PC-9 (cell line): ENCODE results near the gene VANGL2. TPM values are rescaled to one million over a fixed set of nuclear protein-coding genes. Genes with fewer than 3 reads are reported as not detected.

Source experiments
- BruUV-seq: library from RNA; stranded (reverse); fragments of 400-500 nt; replicated peaks from 2 replicates; lab custom pipeline; 2021; lab: Mats Ljungman, UMichigan
- CTCF ChIA-PET: fragments of 300-600 bp; sonication (Branson Sonifier 250); formaldehyde crosslinking; loops from one replicate; lab custom pipeline; 2022; ENCODE audit warnings: antibody characterized with exemption; lab: Charles Lee
- POLR2A ChIA-PET: fragments of 300-600 bp; sonication (Branson Sonifier 250); formaldehyde crosslinking; loops from one replicate; lab custom pipeline; 2022; ENCODE audit warnings: antibody characterized with exemption; ENCODE audit not compliant: unreplicated experiment; lab: Charles Lee
- DNase-seq, 2 experiments: peaks; one replicate each; pipeline versions ENCODE4 v3.0.0 to v3.0.0-alpha.2; 2015 to 2022; ENCODE audit warnings: mixed read lengths in 1 of 2
- H2AFZ ChIP-seq: fragments of 200-600 bp; sonication (generic); 2 replicates; pipeline ENCODE4 v1.8.1; 2017; ENCODE audit warnings: antibody characterized with exemption
- H3F3A ChIP-seq: fragments of 200-600 bp; sonication (generic); 2 replicates; pipeline ENCODE4 v1.8.1; 2017; ENCODE audit warnings: antibody characterized with exemption, mild to moderate bottlenecking, low read depth; ENCODE audit not compliant: insufficient read depth
- H3K27ac ChIP-seq: fragments of 200-600 bp; sonication (generic); 2 replicates; pipeline ENCODE4 v1.6.1; 2016; ENCODE audit warnings: mixed run types
- H3K27me3 ChIP-seq: fragments of 200-600 bp; sonication (generic); 2 replicates; pipeline ENCODE4 v1.6.1; 2016; ENCODE audit warnings: low read depth, mixed run types; ENCODE audit not compliant: insufficient read depth
- H3K36me3 ChIP-seq: fragments of 200-600 bp; sonication (generic); 2 replicates; pipeline ENCODE4 v1.6.1; 2016; ENCODE audit warnings: low read depth, mixed run types
- H3K4me1 ChIP-seq: fragments of 200-600 bp; sonication (generic); replicated peaks from 2 replicates; pipeline ENCODE4 v1.6.1; 2016; ENCODE audit warnings: mixed run types; ENCODE audit not compliant: insufficient read depth
- H3K4me2 ChIP-seq: fragments of 200-600 bp; sonication (generic); 2 replicates; pipeline ENCODE4 v1.6.1; 2017; ENCODE audit warnings: mixed run types
- H3K4me3 ChIP-seq: fragments of 200-600 bp; sonication (generic); 2 replicates; pipeline ENCODE4 v1.6.1; 2016; ENCODE audit warnings: mixed run types
- H3K79me2 ChIP-seq: fragments of 200-600 bp; sonication (generic); 2 replicates; pipeline ENCODE4 v1.6.1; 2017; ENCODE audit warnings: low read depth, mixed run types
- H3K9me2 ChIP-seq: fragments of 200-600 bp; sonication (generic); 2 replicates; pipeline ENCODE4 v1.8.1; 2017; ENCODE audit warnings: mild to moderate bottlenecking; ENCODE audit not compliant: insufficient read depth
- H3K9me3 ChIP-seq: fragments of 200-600 bp; sonication (generic); 2 replicates; pipeline ENCODE4 v1.8.1; 2016; ENCODE audit warnings: low read depth; ENCODE audit not compliant: insufficient read depth
- H4K20me1 ChIP-seq: fragments of 200-600 bp; sonication (generic); 2 replicates; pipeline ENCODE4 v1.8.1; 2017; ENCODE audit not compliant: insufficient read depth
- EZH2 ChIP-seq: fragments of 200-600 bp; sonication (generic); IDR thresholded peaks from 2 replicates; pipeline ENCODE4 v1.8.0; 2017; ENCODE audit warnings: antibody characterized with exemption, low read depth
- intact Hi-C: fragments of 100-400 bp; cut with micrococcal nuclease; formaldehyde crosslinking; loops from one replicate; pipeline ENCODE4 v1.10.0; 2022; ENCODE audit not compliant: unreplicated experiment
- total RNA-seq: library from RNA; stranded (reverse); gene quantifications from 2 replicates; pipeline ENCODE4 v1.2.3, GENCODE V29; 2021
- TF ChIP-seq, protein P1 (sequence below): fragments of 200-600 bp; sonication (generic); conservative IDR thresholded peaks from 2 replicates; pipeline ENCODE4 v1.6.1; 2017; ENCODE audit warnings: mixed run types, antibody characterized with exemption, mild to moderate bottlenecking, moderate library complexity

Gene VANGL2
- total RNA-seq, 1 experiment from 2014 or later: 12.4 TPM

- Histone ChIP-seq H3K27me3 (no peaks in the 10 kb centered on the region), H4K20me1 (no peaks in the 10 kb centered on the region), H3K4me3 (no peak overlapping the region), H3F3A (no peaks in the 10 kb centered on the region), H3K36me3 (no peaks in the 10 kb centered on the region), H3K9me3 (no peaks in the 10 kb centered on the region), H3K79me2 (no peaks in the 10 kb centered on the region), H2AFZ (no peak overlapping the region), H3K4me1 (no peaks in the 10 kb centered on the region), H3K9me2 (no peaks in the 10 kb centered on the region), H3K27ac (no peak overlapping the region), H3K4me2 (no peak overlapping the region)
- ChIA-PET POLR2A (no interaction called here), CTCF (no interaction called here)
- intact Hi-C loops: no loop called here
- no peak for TF ChIP-seq EZH2
- TF ChIP-seq, protein P1, sequence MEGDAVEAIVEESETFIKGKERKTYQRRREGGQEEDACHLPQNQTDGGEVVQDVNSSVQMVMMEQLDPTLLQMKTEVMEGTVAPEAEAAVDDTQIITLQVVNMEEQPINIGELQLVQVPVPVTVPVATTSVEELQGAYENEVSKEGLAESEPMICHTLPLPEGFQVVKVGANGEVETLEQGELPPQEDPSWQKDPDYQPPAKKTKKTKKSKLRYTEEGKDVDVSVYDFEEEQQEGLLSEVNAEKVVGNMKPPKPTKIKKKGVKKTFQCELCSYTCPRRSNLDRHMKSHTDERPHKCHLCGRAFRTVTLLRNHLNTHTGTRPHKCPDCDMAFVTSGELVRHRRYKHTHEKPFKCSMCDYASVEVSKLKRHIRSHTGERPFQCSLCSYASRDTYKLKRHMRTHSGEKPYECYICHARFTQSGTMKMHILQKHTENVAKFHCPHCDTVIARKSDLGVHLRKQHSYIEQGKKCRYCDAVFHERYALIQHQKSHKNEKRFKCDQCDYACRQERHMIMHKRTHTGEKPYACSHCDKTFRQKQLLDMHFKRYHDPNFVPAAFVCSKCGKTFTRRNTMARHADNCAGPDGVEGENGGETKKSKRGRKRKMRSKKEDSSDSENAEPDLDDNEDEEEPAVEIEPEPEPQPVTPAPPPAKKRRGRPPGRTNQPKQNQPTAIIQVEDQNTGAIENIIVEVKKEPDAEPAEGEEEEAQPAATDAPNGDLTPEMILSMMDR: no peak
- no TSS peak for BruUV-seq
- no peak for DNase-seq
Observed at GRCh38 chr1:160420881-160421842, 20.8 kb downstream of the VANGL2 start.

- CTCF ChIA-PET: no interaction called here
- no peak overlapping the region for H2AFZ ChIP-seq
- no peaks in the 10 kb centered on the region for H3K4me1 ChIP-seq
- no peaks in the 10 kb centered on the region for H3K27me3 ChIP-seq
- H3K36me3 ChIP-seq: no peaks in the 10 kb centered on the region
- POLR2A ChIA-PET: no interaction called here
- no peak for DNase-seq
- TF ChIP-seq EZH2: no peak
- TF ChIP-seq, protein P1: no peak
- no peaks in the 10 kb centered on the region for H3K79me2 ChIP-seq
- intact Hi-C loops: no loop called here
- H3K27ac ChIP-seq: no peak overlapping the region
- H3K9me2 ChIP-seq: no peaks in the 10 kb centered on the region
- no peak overlapping the region for H3K4me2 ChIP-seq
- no peaks in the 10 kb centered on the region for H3F3A ChIP-seq
- BruUV-seq: no TSS peak
- no peaks in the 10 kb centered on the region for H3K9me3 ChIP-seq
- H3K4me3 ChIP-seq: no peak overlapping the region
- no peaks in the 10 kb centered on the region for H4K20me1 ChIP-seq
Observed at GRCh38 chr1:160421881-160422280, 21.5 kb downstream of the VANGL2 start.

DNA sequence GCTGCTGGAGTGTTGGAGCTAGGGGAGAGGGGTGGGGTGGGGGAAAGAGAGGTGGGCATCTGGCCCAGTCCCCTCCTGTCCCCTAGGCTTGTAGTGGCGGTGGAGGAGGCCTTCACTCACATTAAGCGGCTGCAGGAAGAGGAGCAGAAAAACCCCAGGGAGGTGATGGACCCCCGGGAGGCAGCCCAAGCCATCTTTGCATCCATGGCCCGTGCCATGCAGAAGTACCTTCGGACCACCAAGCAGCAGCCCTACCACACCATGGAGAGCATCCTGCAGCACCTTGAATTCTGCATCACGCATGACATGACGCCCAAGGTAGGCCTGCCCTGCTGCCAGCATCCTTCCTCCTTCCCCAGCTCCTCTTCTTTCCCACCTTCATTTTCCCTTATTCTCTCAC lies 23.6 kb downstream of the VANGL2 start:
- TF ChIP-seq EZH2: no peak
- TF ChIP-seq, protein P1: no peak
- Histone ChIP-seq H3K27me3 (no peaks in the 10 kb centered on the region), H4K20me1 (no peaks in the 10 kb centered on the region), H3K36me3 (no peaks in the 10 kb centered on the region), H3K9me2 (no peaks in the 10 kb centered on the region), H2AFZ (no peak overlapping the region), H3K79me2 (no peaks in the 10 kb centered on the region), H3K4me3 (no peak overlapping the region), H3K4me1 (no peaks in the 10 kb centered on the region), H3K9me3 (no peaks in the 10 kb centered on the region), H3F3A (no peaks in the 10 kb centered on the region), H3K4me2 (no peak overlapping the region), H3K27ac (no peak overlapping the region)
- intact Hi-C loops: no loop called here
- no TSS peak for BruUV-seq
- ChIA-PET POLR2A (no interaction called here), CTCF (no interaction called here)
- no peak for DNase-seq
